ENCODE measurements around the gene SF3B3. TPM values are rescaled to one million over a fixed set of nuclear protein-coding genes. Genes with fewer than 3 reads are reported as not detected.

The SF3B3 gene
- total RNA-seq, 1 experiment from 2014 or later, result 253 TPM

- no TSS peak for BruUV-seq (replicated peaks)
- intact Hi-C loops (cut with micrococcal nuclease; ENCODE audit: unreplicated experiment), result no loop called here
- TF ChIP-seq TCF7L2 (IDR thresholded peaks at IDR 0.05; ENCODE audit: low read depth, low read length) (no peak), POLR2AphosphoS5 (IDR thresholded peaks at IDR 0.05; ENCODE audit: low read depth, low read length) (no peak), REST (IDR thresholded peaks at IDR 0.05; ENCODE audit: insufficient read depth in 1 of 2, low read depth in 2 of 2, low read length in 1 of 2) (no peak), SIN3A (IDR thresholded peaks at IDR 0.05; ENCODE audit: borderline replicate concordance, insufficient read depth, low read depth, low read length) (no peak), CTCF (IDR thresholded peaks at IDR 0.05) (no peak)
- H3K27me3 ChIP-seq (ENCODE audit: control insufficient read depth, insufficient read depth, low read length), result no peaks in the 10 kb centered on the region
- POLR2A ChIA-PET, result no interaction called here
- no peaks in the 10 kb centered on the region for H3K9me3 ChIP-seq (ENCODE audit: control insufficient read depth, insufficient read depth, low read depth, low read length)
- peaks cover 11% of the 10 kb centered on the region for H3K4me1 ChIP-seq (ENCODE audit: control insufficient read depth, insufficient read depth, low read length)
- no peaks in the 10 kb centered on the region for H3K36me3 ChIP-seq (ENCODE audit: control insufficient read depth, insufficient read depth, low read length)
- no peak overlapping the region for H3K4me3 ChIP-seq (ENCODE audit: low read depth in 2 of 2, low read length in 2 of 2)
- ATAC-seq (no peak), DNase-seq (ENCODE audit: low read depth, low spot score) (no peak)
- in situ Hi-C loops (cut with HindIII; ENCODE audit: low pct_unique_long_range_greater_than_20kb, low sequenced_read_pairs), result no loop called here
- no peak overlapping the region for H3K27ac ChIP-seq (ENCODE audit: low read length)
- CTCF ChIA-PET, result no interaction called here
These were observed 48.4 kb upstream of the SF3B3 start for GRCh38 chr16:70475054-70475871.

GRCh38 chr16:70476272-70477020 is 47.2 kb upstream of the SF3B3 start:
- peak overlapping the region; percentile 54 for H3K27ac ChIP-seq (ENCODE audit: low read length)
- ChIA-PET CTCF (no interaction called here), POLR2A (no interaction called here)
- TF ChIP-seq POLR2AphosphoS5 (IDR thresholded peaks at IDR 0.05; ENCODE audit: low read depth, low read length), result no peak
- TF ChIP-seq TCF7L2 (IDR thresholded peaks at IDR 0.05; ENCODE audit: low read depth, low read length), result no peak
- TF ChIP-seq SIN3A (IDR thresholded peaks at IDR 0.05; ENCODE audit: borderline replicate concordance, insufficient read depth, low read depth, low read length), result no peak
- no peak for TF ChIP-seq REST (IDR thresholded peaks at IDR 0.05; ENCODE audit: insufficient read depth in 1 of 2, low read depth in 2 of 2, low read length in 1 of 2)
- TF ChIP-seq CTCF (IDR thresholded peaks at IDR 0.05), result no peak
- DNase-seq (ENCODE audit: low read depth, low spot score) (no peak), ATAC-seq (peak; percentile 70)
- H3K4me1 ChIP-seq (ENCODE audit: control insufficient read depth, insufficient read depth, low read length), result peaks cover 11% of the 10 kb centered on the region
- no peaks in the 10 kb centered on the region for H3K9me3 ChIP-seq (ENCODE audit: control insufficient read depth, insufficient read depth, low read depth, low read length)
- no peaks in the 10 kb centered on the region for H3K36me3 ChIP-seq (ENCODE audit: control insufficient read depth, insufficient read depth, low read length)
- no peaks in the 10 kb centered on the region for H3K27me3 ChIP-seq (ENCODE audit: control insufficient read depth, insufficient read depth, low read length)
- in situ Hi-C loops (cut with HindIII; ENCODE audit: low pct_unique_long_range_greater_than_20kb, low sequenced_read_pairs), result no loop called here
- BruUV-seq (replicated peaks), result TSS peak; percentile 66
- no peak overlapping the region for H3K4me3 ChIP-seq (ENCODE audit: low read depth in 2 of 2, low read length in 2 of 2)
- intact Hi-C loops (cut with micrococcal nuclease; ENCODE audit: unreplicated experiment), result no loop called here
